Measurements from ENCODE around the gene NGFR. TPM values are rescaled to one million over a fixed set of nuclear protein-coding genes. Genes with fewer than 3 reads are reported as not detected.

Gene NGFR
- 16.5 and 31.3 TPM in 2 replicates for total RNA-seq
- polyA plus RNA-seq: 12.2 and 27.0 TPM in 2 replicates

GRCh38 chr17:49494986-49495841 lies at the start of gene NGFR:
Gene NGFR (plus strand): TSS chr17:49495293. CDS start chr17:49495418, 125 bp downstream.
- H3K4me3 ChIP-seq: peak within 1 kb of the TSS; percentile 43
- H3K4me1 ChIP-seq (ENCODE audit: low read depth): peaks cover 20% of the 10 kb centered on the region
- H3K27me3 ChIP-seq: peaks cover 51% of the 10 kb centered on the region
- H3K27ac ChIP-seq: no peak within 1 kb of the TSS
- H3K36me3 ChIP-seq: no peaks in the 10 kb centered on the region
- TF ChIP-seq, protein P1, sequence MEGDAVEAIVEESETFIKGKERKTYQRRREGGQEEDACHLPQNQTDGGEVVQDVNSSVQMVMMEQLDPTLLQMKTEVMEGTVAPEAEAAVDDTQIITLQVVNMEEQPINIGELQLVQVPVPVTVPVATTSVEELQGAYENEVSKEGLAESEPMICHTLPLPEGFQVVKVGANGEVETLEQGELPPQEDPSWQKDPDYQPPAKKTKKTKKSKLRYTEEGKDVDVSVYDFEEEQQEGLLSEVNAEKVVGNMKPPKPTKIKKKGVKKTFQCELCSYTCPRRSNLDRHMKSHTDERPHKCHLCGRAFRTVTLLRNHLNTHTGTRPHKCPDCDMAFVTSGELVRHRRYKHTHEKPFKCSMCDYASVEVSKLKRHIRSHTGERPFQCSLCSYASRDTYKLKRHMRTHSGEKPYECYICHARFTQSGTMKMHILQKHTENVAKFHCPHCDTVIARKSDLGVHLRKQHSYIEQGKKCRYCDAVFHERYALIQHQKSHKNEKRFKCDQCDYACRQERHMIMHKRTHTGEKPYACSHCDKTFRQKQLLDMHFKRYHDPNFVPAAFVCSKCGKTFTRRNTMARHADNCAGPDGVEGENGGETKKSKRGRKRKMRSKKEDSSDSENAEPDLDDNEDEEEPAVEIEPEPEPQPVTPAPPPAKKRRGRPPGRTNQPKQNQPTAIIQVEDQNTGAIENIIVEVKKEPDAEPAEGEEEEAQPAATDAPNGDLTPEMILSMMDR (IDR thresholded peaks at IDR 0.05; ENCODE audit: low read depth, low read length): no peak
- no peaks in the 10 kb centered on the region for H3K9me3 ChIP-seq (ENCODE audit: low read depth)
- peak; percentile 38 to 70 for DNase-seq (ENCODE audit: low read depth in 1 of 2, low spot score in 1 of 2)

DNA sequence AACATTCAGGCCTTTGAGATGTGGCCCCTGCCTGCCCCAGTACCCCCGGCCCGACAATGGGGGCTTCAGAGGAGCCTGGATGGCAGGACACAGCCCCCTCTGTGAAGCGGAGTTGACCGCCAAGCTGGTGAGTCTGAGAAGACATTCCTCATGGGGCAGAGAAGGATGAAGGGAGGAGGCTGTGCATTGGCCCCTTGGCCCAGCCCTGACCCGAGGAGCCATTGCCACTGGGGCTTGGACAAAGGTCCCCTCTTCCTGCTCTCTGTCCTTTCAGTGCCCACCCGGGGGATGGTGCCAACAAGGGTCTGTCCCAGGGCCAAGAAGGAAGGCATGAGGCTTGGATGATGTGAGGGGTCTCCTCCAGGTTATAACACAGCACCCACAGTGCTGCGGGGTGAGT lies 49.5 kb upstream of the NGFR start:
- no peaks in the 10 kb centered on the region for H3K36me3 ChIP-seq
- TF ChIP-seq, protein P1 (IDR thresholded peaks at IDR 0.05; ENCODE audit: low read depth, low read length): no peak
- no peak for DNase-seq (ENCODE audit: low read depth in 1 of 2, low spot score in 1 of 2)

DNA sequence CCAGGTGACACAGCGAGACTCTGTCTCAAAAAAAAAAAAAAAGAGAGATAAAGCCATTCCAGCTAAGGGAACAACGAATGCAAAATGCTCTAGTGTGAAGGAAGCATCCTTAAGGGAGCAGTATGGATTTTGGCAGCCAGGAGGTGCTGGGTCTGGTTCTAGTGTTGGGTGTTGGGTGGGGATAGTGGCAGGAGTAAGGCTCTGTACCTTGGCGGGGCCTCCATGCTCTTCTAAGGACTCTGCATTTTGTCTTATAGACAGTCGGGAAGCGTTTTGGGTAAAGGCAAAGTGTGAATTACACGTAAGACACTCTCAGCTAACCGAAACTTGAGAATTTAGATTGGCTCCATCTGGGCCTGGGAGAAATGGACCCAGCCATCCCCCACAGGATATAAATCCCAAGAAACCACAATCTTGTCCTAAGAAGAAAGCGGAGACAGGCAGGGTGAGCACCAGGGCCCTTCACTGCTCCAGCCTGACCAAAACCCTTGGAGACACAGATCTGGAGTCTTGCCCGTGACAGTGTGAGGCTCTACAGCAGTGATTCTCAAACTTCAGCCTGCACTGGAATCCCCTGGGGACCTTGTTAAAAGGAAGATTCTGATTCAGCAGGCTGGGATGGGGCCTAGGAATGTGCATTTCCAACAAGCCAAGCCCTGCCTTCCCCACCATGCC lies 47.3 kb upstream of the NGFR start:
- H3K4me3 ChIP-seq: no peak overlapping the region
- TF ChIP-seq, protein P1 (IDR thresholded peaks at IDR 0.05; ENCODE audit: low read depth, low read length): no peak
- no peaks in the 10 kb centered on the region for H3K27me3 ChIP-seq
- DNase-seq (ENCODE audit: low read depth in 1 of 2, low spot score in 1 of 2): peak in 1 of 2 donors; percentile 51
- peaks cover 14% of the 10 kb centered on the region for H3K4me1 ChIP-seq (ENCODE audit: low read depth)
- H3K9me3 ChIP-seq (ENCODE audit: low read depth): no peaks in the 10 kb centered on the region
- no peak overlapping the region for H3K27ac ChIP-seq
- no peaks in the 10 kb centered on the region for H3K36me3 ChIP-seq

More for the DNA sequence above, 49.5 kb upstream of the NGFR start:
- H3K27ac ChIP-seq: no peak overlapping the region
- peaks cover 14% of the 10 kb centered on the region for H3K4me1 ChIP-seq (ENCODE audit: low read depth)
- no peak overlapping the region for H3K4me3 ChIP-seq
- H3K9me3 ChIP-seq (ENCODE audit: low read depth): no peaks in the 10 kb centered on the region
- no peaks in the 10 kb centered on the region for H3K27me3 ChIP-seq

- no peaks in the 10 kb centered on the region for H3K9me3 ChIP-seq (ENCODE audit: low read depth)
- peaks cover 14% of the 10 kb centered on the region for H3K4me1 ChIP-seq (ENCODE audit: low read depth)
- no peaks in the 10 kb centered on the region for H3K36me3 ChIP-seq
- DNase-seq (ENCODE audit: low read depth in 1 of 2, low spot score in 1 of 2): no peak
- no peak overlapping the region for H3K27ac ChIP-seq
- H3K4me3 ChIP-seq: no peak overlapping the region
- H3K27me3 ChIP-seq: no peaks in the 10 kb centered on the region
- TF ChIP-seq, protein P1 (IDR thresholded peaks at IDR 0.05; ENCODE audit: low read depth, low read length): no peak
Observed at GRCh38 chr17:49450181-49450580, 44.9 kb upstream of the NGFR start.

DNA sequence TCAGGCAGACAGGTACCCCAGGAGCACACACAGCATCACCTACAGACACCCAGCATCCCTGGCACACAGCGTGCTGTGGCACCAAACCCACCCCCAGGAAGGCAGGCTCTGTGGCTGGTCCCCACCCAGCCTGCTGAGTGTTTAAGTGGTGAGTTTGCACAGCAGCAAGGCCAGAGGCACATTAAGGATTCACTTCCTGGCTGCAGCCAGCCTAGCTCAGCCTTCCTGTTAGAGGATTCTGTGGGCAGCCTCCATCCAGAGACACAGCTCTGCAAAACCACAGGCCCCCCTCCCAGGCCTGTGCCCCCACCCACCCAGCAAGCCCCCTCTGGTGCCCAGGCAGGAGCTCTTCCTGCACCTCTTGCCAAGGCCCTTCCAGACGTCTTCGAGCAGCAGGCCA lies 44.4 kb upstream of the NGFR start:
- TF ChIP-seq, protein P1 (IDR thresholded peaks at IDR 0.05; ENCODE audit: low read depth, low read length): no peak

More for the DNA sequence above, 44.4 kb upstream of the NGFR start:
- no peak overlapping the region for H3K27ac ChIP-seq
- no peaks in the 10 kb centered on the region for H3K9me3 ChIP-seq (ENCODE audit: low read depth)
- no peak for DNase-seq (ENCODE audit: low read depth in 1 of 2, low spot score in 1 of 2)
- no peak overlapping the region for H3K4me3 ChIP-seq
- no peaks in the 10 kb centered on the region for H3K36me3 ChIP-seq
- peaks cover 14% of the 10 kb centered on the region for H3K4me1 ChIP-seq (ENCODE audit: low read depth)
- H3K27me3 ChIP-seq: no peaks in the 10 kb centered on the region
